Epithelial cell of prostate (primary cell): ENCODE results near the gene YIF1A.

Experiments used
- DNase-seq: peaks from one replicate; pipeline ENCODE4 v3.0.0-alpha.2; 2011; ENCODE audit warnings: low read depth, low spot score
- H3K27ac ChIP-seq: fragments of 450-650 bp; 2 replicates; pipeline ENCODE4 v1.5.1; 2017; ENCODE audit warnings: mild to moderate bottlenecking

YIF1A gene

GRCh38 chr11:66275984-66276612, 12.8 kb downstream of the YIF1A start:
- no peak for DNase-seq
- no peak overlapping the region for H3K27ac ChIP-seq

- no peak overlapping the region for H3K27ac ChIP-seq
- no peak for DNase-seq
Observed at GRCh38 chr11:66275396-66275795, 13.5 kb downstream of the YIF1A start.

- no peak for DNase-seq
- H3K27ac ChIP-seq = no peak overlapping the region
Observed at GRCh38 chr11:66274219-66274618, 14.7 kb downstream of the YIF1A start.

GRCh38 chr11:66272596-66272995, 16.3 kb downstream of the YIF1A start:
- H3K27ac ChIP-seq = no peak overlapping the region
- DNase-seq = no peak

- DNase-seq = no peak
- H3K27ac ChIP-seq = no peak overlapping the region
Observed at GRCh38 chr11:66271816-66272215, 17.1 kb downstream of the YIF1A start.

GRCh38 chr11:66268952-66269905, 19.7 kb downstream of the YIF1A start:
- no peak for DNase-seq

GRCh38 chr11:66268244-66268951, 20.5 kb downstream of the YIF1A start, which contains the start of gene RAB1B:
Gene RAB1B, plus strand, starts transcription at chr11:66268639. Its CDS starts 41 bp downstream, at chr11:66268680.
- peak; percentile 93 for DNase-seq
- H3K27ac ChIP-seq = peak within 1 kb of the TSS; percentile 75

More at GRCh38 chr11:66268952-66269905, 19.7 kb downstream of the YIF1A start:
- H3K27ac ChIP-seq = peak overlapping the region; percentile 75

- no peak for DNase-seq
- peak overlapping the region; percentile 75 for H3K27ac ChIP-seq
Observed at GRCh38 chr11:66267379-66268243, 21.3 kb downstream of the YIF1A start.

- peak overlapping the region; percentile 75 for H3K27ac ChIP-seq
- DNase-seq = no peak
Observed at GRCh38 chr11:66267039-66267378, 21.9 kb downstream of the YIF1A start.

GRCh38 chr11:66266378-66267038, 22.4 kb downstream of the YIF1A start:
- DNase-seq = no peak
- H3K27ac ChIP-seq = no peak overlapping the region

- no peak for DNase-seq
- no peak overlapping the region for H3K27ac ChIP-seq
Observed at GRCh38 chr11:66265531-66266377, 23.2 kb downstream of the YIF1A start.

GRCh38 chr11:66264914-66265313, 24.0 kb downstream of the YIF1A start:
- H3K27ac ChIP-seq = no peak overlapping the region
- no peak for DNase-seq

- no peak for DNase-seq
- H3K27ac ChIP-seq = no peak overlapping the region
Observed at GRCh38 chr11:66264383-66264782, 24.6 kb downstream of the YIF1A start.

GRCh38 chr11:66263785-66264184, 25.2 kb downstream of the YIF1A start:
- no peak overlapping the region for H3K27ac ChIP-seq
- no peak for DNase-seq

- no peak for DNase-seq
Observed at GRCh38 chr11:66263231-66263630, 25.7 kb downstream of the YIF1A start.

GRCh38 chr11:66262696-66263095, 26.2 kb downstream of the YIF1A start:
- no peak for DNase-seq
- no peak overlapping the region for H3K27ac ChIP-seq

More at GRCh38 chr11:66263231-66263630, 25.7 kb downstream of the YIF1A start:
- no peak overlapping the region for H3K27ac ChIP-seq

GRCh38 chr11:66262191-66262590, 26.8 kb downstream of the YIF1A start:
- DNase-seq = no peak
- no peak overlapping the region for H3K27ac ChIP-seq

GRCh38 chr11:66261578-66261977, 27.4 kb downstream of the YIF1A start:
- no peak for DNase-seq
- no peak overlapping the region for H3K27ac ChIP-seq
